Right forelimb (tissue), 1 donor: Measurements from ENCODE around the gene PARD3B.

Source experiments
- DNase-seq: peaks from one replicate; pipeline ENCODE4 v3.0.0-alpha.2; 2018

Gene PARD3B

GRCh38 chr2:204772546-204772945, 227.3 kb downstream of the PARD3B start:
- no peak for DNase-seq

GRCh38 chr2:204775766-204776165, 230.5 kb downstream of the PARD3B start:
- DNase-seq, result no peak

GRCh38 chr2:204776781-204777559, 231.7 kb downstream of the PARD3B start:
- DNase-seq, result no peak

GRCh38 chr2:204779771-204780170, 234.5 kb downstream of the PARD3B start:
- DNase-seq, result no peak

GRCh38 chr2:204781941-204782340, 236.7 kb downstream of the PARD3B start:
- no peak for DNase-seq

- DNase-seq, result no peak
Observed at GRCh38 chr2:204790076-204790475, 244.8 kb downstream of the PARD3B start.

GRCh38 chr2:204791230-204791629, 246.0 kb downstream of the PARD3B start:
- DNase-seq, result no peak

- DNase-seq, result no peak
Observed at GRCh38 chr2:204794624-204795023, 249.3 kb downstream of the PARD3B start.

- no peak for DNase-seq
Observed at GRCh38 chr2:204795156-204795555, 249.9 kb downstream of the PARD3B start.

GRCh38 chr2:204796581-204796980, 251.3 kb downstream of the PARD3B start:
- DNase-seq, result no peak

GRCh38 chr2:204799791-204800190, 254.5 kb downstream of the PARD3B start:
- DNase-seq, result no peak

- DNase-seq, result no peak
Observed at GRCh38 chr2:204808494-204808893, 263.2 kb downstream of the PARD3B start.

- DNase-seq, result no peak
Observed at GRCh38 chr2:204824751-204825453, 279.6 kb downstream of the PARD3B start.

- DNase-seq, result no peak
Observed at GRCh38 chr2:204825681-204826080, 280.4 kb downstream of the PARD3B start.

GRCh38 chr2:204827701-204828590, 282.7 kb downstream of the PARD3B start:
- no peak for DNase-seq

- no peak for DNase-seq
Observed at GRCh38 chr2:204834716-204835384, 289.6 kb downstream of the PARD3B start.

- DNase-seq, result no peak
Observed at GRCh38 chr2:204835786-204836185, 290.5 kb downstream of the PARD3B start.

- DNase-seq, result no peak
Observed at GRCh38 chr2:204840504-204840903, 295.2 kb downstream of the PARD3B start.

- no peak for DNase-seq
Observed at GRCh38 chr2:204842068-204842467, 296.8 kb downstream of the PARD3B start.

GRCh38 chr2:204842661-204843485, 297.6 kb downstream of the PARD3B start:
- DNase-seq, result no peak

- DNase-seq, result no peak
Observed at GRCh38 chr2:204846471-204846870, 301.2 kb downstream of the PARD3B start.

GRCh38 chr2:204849892-204850291, 304.6 kb downstream of the PARD3B start:
- no peak for DNase-seq
